K562 (cell line): Measurements from ENCODE around the gene GIPR. TPM values are rescaled to one million over a fixed set of nuclear protein-coding genes. Genes with fewer than 3 reads are reported as not detected.
A peak's percentile ranks its signal among the peaks of the same experiment; 100 is the strongest.

Experiments
- CBFA2T3 ChIP-seq: fragments of 450-650 bp; IDR thresholded peaks from 2 replicates; pipeline ENCODE4 v1.6.1; 2017
- FIP1L1 ChIP-seq: fragments of 200-400 bp; formaldehyde crosslinking; IDR thresholded peaks from 2 replicates; pipeline ENCODE4 v1.6.1; 2018; ENCODE audit warnings: mild to moderate bottlenecking, low read depth, low read length; ENCODE audit not compliant: poor library complexity, severe bottlenecking
- MEF2A ChIP-seq: IDR thresholded peaks from 2 replicates; pipeline ENCODE4 v1.6.1; 2011; ENCODE audit warnings: low read depth, mild to moderate bottlenecking, low read length, moderate library complexity; ENCODE audit not compliant: control insufficient read depth
- SRSF7 ChIP-seq: fragments of 200-400 bp; formaldehyde crosslinking; optimal IDR thresholded peaks from 2 replicates; pipeline ENCODE3; 2017; ENCODE audit warnings: mild to moderate bottlenecking, low read depth, low read length
- polyA plus RNA-seq, 8 experiments: library from polyadenylated mRNA; depleted of rRNA in 4 of 8; stranded (reverse) in 5 of 8; unstranded in 3 of 8; fragments of >200 nt; fragmentation: Nextera tagmentation in 2 of 8; fragmentation: Illumina TruSeq in 1 of 8; extraction: Ambion mirVana in 2 of 8; extraction: Trizol in 1 of 8; gene quantifications; 2 replicates each; pipeline versions ENCODE4 v1.2.1 to v1.2.3, GENCODE V29; 2011 to 2014; ENCODE audit warnings: inconsistent platforms in 1 of 8, missing spikeins in 1 of 8
- total RNA-seq, 7 experiments: library from RNA; depleted of rRNA in 6 of 7; stranded (reverse); fragments of >200 nt in 6 of 7; fragmentation: Illumina TruSeq in 2 of 7; extraction: Trizol in 2 of 7; gene quantifications; 2 replicates each; pipeline versions ENCODE4 v1.2.1 to v1.2.3, GENCODE V29; 2011 to 2021; ENCODE audit warnings: low replicate concordance in 1 of 7
- TF ChIP-seq, protein P1 (sequence below): fragments of 250-450 bp; sonication (Bioruptor Pico); IDR thresholded peaks from 2 replicates; pipeline ENCODE4 v1.5.0; 2021; ENCODE audit warnings: mild to moderate bottlenecking, borderline replicate concordance
- TF ChIP-seq, protein P2 (sequence below): fragments of 200-600 bp; sonication (generic); IDR thresholded peaks from one replicate; pipeline ENCODE4 v1.6.1; 2012; ENCODE audit warnings: mild to moderate bottlenecking, low read depth, low read length, inconsistent platforms
- TF ChIP-seq, protein P3 (sequence below), 2 experiments: fragments of 450-650 bp; IDR thresholded peaks; 2 replicates each; pipeline ENCODE4 v1.6.1; 2018; ENCODE audit warnings: mild to moderate bottlenecking in 2 of 2, low read depth in 1 of 2; ENCODE audit not compliant: partially characterized antibody in 2 of 2

Gene GIPR
- total and polyA plus RNA-seq, 9 of the 15 experiments (the other 6 are each of a cell fraction or from before 2014, with no cell fraction given): 2.2 to 26.8 (median 12.7) TPM

DNA sequence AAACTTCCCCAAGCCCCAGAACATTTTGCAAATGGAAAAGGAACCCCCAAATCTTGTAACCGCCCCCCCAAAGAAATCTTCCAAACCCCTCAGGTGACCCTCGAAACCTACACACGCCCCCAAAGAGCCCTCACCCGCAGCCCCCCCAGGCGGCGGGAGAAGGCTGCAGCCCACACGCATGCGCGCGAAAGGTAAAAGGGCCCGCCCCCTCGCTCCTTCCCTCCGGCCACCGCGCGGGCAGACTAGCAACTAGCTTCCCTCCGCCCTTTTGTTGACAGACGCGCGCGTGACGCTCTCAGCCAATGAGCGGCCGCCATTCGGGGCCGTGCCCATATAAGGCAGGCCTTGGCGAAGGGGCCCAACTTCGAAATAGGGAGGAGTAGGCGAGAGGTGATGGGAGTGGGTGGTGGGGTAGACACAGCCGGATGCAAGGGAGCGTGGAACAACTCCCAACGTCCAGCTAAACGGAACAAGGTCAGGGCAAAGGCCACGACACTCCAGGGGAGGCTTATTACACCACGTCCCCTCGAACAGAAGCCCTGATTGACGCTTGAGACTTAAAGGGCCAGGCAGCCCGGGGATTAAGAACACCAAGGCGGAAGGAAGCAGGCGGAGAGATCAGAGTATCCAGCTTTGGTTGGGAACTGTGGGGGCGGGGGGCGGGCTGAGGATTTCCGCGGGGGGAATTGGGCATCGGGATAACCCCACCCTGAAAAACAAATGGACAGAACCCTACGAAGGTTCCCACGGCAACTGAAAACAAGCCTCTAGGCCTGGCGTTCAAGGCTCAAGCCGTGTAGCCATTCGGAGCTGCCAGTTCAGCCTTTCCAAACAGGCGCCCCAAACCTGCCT, 49.3 kb downstream of the GIPR start (continued):
- TF ChIP-seq, protein P1, sequence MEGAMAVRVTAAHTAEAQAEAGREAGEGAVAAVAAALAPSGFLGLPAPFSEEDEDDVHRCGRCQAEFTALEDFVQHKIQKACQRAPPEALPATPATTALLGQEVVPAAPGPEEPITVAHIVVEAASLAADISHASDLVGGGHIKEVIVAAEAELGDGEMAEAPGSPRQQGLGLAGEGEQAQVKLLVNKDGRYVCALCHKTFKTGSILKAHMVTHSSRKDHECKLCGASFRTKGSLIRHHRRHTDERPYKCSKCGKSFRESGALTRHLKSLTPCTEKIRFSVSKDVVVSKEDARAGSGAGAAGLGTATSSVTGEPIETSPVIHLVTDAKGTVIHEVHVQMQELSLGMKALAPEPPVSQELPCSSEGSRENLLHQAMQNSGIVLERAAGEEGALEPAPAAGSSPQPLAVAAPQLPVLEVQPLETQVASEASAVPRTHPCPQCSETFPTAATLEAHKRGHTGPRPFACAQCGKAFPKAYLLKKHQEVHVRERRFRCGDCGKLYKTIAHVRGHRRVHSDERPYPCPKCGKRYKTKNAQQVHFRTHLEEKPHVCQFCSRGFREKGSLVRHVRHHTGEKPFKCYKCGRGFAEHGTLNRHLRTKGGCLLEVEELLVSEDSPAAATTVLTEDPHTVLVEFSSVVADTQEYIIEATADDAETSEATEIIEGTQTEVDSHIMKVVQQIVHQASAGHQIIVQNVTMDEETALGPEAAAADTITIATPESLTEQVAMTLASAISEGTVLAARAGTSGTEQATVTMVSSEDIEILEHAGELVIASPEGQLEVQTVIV (CRISPR knock-in tag): no peak
- TF ChIP-seq, protein P2, sequence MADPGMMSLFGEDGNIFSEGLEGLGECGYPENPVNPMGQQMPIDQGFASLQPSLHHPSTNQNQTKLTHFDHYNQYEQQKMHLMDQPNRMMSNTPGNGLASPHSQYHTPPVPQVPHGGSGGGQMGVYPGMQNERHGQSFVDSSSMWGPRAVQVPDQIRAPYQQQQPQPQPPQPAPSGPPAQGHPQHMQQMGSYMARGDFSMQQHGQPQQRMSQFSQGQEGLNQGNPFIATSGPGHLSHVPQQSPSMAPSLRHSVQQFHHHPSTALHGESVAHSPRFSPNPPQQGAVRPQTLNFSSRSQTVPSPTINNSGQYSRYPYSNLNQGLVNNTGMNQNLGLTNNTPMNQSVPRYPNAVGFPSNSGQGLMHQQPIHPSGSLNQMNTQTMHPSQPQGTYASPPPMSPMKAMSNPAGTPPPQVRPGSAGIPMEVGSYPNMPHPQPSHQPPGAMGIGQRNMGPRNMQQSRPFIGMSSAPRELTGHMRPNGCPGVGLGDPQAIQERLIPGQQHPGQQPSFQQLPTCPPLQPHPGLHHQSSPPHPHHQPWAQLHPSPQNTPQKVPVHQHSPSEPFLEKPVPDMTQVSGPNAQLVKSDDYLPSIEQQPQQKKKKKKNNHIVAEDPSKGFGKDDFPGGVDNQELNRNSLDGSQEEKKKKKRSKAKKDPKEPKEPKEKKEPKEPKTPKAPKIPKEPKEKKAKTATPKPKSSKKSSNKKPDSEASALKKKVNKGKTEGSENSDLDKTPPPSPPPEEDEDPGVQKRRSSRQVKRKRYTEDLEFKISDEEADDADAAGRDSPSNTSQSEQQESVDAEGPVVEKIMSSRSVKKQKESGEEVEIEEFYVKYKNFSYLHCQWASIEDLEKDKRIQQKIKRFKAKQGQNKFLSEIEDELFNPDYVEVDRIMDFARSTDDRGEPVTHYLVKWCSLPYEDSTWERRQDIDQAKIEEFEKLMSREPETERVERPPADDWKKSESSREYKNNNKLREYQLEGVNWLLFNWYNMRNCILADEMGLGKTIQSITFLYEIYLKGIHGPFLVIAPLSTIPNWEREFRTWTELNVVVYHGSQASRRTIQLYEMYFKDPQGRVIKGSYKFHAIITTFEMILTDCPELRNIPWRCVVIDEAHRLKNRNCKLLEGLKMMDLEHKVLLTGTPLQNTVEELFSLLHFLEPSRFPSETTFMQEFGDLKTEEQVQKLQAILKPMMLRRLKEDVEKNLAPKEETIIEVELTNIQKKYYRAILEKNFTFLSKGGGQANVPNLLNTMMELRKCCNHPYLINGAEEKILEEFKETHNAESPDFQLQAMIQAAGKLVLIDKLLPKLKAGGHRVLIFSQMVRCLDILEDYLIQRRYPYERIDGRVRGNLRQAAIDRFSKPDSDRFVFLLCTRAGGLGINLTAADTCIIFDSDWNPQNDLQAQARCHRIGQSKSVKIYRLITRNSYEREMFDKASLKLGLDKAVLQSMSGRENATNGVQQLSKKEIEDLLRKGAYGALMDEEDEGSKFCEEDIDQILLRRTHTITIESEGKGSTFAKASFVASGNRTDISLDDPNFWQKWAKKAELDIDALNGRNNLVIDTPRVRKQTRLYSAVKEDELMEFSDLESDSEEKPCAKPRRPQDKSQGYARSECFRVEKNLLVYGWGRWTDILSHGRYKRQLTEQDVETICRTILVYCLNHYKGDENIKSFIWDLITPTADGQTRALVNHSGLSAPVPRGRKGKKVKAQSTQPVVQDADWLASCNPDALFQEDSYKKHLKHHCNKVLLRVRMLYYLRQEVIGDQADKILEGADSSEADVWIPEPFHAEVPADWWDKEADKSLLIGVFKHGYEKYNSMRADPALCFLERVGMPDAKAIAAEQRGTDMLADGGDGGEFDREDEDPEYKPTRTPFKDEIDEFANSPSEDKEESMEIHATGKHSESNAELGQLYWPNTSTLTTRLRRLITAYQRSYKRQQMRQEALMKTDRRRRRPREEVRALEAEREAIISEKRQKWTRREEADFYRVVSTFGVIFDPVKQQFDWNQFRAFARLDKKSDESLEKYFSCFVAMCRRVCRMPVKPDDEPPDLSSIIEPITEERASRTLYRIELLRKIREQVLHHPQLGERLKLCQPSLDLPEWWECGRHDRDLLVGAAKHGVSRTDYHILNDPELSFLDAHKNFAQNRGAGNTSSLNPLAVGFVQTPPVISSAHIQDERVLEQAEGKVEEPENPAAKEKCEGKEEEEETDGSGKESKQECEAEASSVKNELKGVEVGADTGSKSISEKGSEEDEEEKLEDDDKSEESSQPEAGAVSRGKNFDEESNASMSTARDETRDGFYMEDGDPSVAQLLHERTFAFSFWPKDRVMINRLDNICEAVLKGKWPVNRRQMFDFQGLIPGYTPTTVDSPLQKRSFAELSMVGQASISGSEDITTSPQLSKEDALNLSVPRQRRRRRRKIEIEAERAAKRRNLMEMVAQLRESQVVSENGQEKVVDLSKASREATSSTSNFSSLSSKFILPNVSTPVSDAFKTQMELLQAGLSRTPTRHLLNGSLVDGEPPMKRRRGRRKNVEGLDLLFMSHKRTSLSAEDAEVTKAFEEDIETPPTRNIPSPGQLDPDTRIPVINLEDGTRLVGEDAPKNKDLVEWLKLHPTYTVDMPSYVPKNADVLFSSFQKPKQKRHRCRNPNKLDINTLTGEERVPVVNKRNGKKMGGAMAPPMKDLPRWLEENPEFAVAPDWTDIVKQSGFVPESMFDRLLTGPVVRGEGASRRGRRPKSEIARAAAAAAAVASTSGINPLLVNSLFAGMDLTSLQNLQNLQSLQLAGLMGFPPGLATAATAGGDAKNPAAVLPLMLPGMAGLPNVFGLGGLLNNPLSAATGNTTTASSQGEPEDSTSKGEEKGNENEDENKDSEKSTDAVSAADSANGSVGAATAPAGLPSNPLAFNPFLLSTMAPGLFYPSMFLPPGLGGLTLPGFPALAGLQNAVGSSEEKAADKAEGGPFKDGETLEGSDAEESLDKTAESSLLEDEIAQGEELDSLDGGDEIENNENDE: no peak
- TF ChIP-seq MEF2A (no peak), SRSF7 (no peak), CBFA2T3 (no peak; the same call in 1 of the 2 replicates), FIP1L1 (no peak)
- TF ChIP-seq, protein P3, sequence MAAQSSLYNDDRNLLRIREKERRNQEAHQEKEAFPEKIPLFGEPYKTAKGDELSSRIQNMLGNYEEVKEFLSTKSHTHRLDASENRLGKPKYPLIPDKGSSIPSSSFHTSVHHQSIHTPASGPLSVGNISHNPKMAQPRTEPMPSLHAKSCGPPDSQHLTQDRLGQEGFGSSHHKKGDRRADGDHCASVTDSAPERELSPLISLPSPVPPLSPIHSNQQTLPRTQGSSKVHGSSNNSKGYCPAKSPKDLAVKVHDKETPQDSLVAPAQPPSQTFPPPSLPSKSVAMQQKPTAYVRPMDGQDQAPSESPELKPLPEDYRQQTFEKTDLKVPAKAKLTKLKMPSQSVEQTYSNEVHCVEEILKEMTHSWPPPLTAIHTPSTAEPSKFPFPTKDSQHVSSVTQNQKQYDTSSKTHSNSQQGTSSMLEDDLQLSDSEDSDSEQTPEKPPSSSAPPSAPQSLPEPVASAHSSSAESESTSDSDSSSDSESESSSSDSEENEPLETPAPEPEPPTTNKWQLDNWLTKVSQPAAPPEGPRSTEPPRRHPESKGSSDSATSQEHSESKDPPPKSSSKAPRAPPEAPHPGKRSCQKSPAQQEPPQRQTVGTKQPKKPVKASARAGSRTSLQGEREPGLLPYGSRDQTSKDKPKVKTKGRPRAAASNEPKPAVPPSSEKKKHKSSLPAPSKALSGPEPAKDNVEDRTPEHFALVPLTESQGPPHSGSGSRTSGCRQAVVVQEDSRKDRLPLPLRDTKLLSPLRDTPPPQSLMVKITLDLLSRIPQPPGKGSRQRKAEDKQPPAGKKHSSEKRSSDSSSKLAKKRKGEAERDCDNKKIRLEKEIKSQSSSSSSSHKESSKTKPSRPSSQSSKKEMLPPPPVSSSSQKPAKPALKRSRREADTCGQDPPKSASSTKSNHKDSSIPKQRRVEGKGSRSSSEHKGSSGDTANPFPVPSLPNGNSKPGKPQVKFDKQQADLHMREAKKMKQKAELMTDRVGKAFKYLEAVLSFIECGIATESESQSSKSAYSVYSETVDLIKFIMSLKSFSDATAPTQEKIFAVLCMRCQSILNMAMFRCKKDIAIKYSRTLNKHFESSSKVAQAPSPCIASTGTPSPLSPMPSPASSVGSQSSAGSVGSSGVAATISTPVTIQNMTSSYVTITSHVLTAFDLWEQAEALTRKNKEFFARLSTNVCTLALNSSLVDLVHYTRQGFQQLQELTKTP (IDR thresholded peaks at IDR 0.05; ENCODE audit: low read depth in 1 of 2, partially characterized antibody in 2 of 2): peak; percentile 27 to 44
